EH (cell line): ENCODE data around the gene MAGI2.

ENCODE experiments used
- DNase-seq: peaks from one replicate; pipeline ENCODE4 v3.0.0-alpha.2; 2015; ENCODE audit warnings: low read depth

MAGI2 gene

DNA sequence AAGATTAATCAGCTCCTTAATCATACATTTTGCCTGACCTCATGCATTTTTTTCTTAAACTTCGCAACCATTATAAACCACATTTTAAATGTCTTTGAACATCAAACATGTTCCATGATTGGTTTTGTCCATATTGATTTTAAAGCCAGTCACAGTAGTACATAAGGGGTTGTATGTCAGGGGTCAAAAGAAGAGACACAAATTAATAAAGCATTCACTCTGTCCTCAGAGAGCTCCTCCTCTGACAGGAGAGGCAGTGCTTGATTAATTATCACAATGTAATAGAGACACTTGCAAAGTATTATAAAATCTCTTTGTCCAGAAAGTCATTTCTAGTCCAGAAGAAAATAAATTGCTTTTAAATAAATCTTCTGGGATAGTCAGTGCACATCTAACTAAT lies 195.5 kb downstream of the MAGI2 start:
- DNase-seq, result no peak

- no peak for DNase-seq
Observed at GRCh38 chr7:79245623-79246249, 207.7 kb downstream of the MAGI2 start.

DNA sequence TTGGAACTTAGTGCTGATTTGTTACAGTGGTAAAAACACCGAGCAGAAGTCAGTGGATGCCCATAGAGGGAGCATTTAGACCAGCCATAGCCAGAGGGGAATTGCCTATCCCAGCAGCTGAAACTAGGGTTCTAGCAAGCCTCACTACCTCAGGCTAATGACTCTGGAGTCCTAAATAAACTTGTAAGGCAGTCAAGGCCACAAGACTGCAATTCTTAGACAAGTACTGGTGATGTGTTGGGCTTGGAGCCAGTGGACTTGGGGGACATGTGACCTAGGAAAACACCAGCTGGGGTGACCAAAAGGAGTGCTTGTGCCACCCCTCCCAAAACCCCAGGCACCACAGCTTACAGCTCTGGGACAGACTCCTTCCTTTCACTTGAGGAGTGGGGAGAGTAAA lies 209.0 kb downstream of the MAGI2 start:
- no peak for DNase-seq

DNA sequence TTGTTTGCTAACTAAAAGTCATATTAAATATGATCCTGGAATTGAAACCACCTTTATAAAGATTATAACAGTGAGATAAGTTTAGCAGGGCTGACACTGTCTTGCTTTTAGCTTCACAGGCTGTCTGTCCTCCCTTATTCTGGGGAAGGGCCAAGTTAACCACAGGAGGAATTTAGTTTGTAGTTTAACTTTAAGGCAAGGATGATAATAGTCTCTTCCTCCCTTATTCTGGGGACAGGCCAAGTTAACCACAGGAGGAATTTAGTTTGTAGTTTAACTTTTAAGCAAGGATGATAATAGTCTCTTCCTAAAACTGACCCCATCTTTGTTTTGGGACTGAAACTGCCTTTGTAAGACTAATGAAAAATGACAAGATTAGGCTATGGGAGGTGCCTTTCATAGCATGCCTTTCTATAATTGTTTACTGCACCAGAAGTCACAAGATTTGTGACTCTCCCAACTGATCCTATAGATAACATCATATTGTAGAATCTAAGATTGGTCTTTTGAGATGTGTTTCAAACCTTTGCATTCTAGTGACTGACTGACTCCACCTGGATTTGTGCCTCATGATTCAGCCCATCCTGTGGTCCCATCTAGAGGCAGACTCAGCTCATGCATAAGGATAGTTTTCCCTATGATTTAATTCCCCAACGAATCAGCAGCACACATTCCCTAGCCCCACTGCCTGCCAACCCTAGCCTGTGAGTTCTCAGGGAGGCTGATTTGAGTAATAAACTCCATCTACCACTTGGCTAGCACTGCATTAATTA lies 212.0 kb downstream of the MAGI2 start:
- DNase-seq, result peak; percentile 95

DNA sequence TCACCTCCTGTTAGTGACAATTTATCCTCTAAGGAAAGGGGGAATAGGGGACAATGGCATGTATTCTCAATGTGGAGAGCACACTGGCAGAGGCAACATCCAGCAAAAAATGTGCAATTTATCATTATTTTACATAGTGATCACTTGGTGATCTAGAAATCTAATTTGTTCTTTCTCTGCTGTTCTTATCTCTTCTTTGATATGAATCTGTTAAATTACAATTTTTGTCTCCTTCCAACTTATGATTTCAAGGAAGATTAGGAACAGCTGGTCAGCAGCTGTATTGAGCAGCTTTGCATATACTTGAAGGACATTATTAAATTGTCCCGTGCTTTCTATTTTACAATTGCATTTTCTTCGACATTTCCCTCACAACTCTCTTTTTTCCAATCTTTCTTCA lies 213.1 kb downstream of the MAGI2 start:
- DNase-seq, result no peak

GRCh38 chr7:79236352-79237028 lies 217.0 kb downstream of the MAGI2 start:
- peak; percentile 14 for DNase-seq

- DNase-seq, result peak; percentile 67
Observed at GRCh38 chr7:79227044-79227443, 226.4 kb downstream of the MAGI2 start.

- no peak for DNase-seq
Observed at GRCh38 chr7:79221211-79221610, 232.3 kb downstream of the MAGI2 start.

DNA sequence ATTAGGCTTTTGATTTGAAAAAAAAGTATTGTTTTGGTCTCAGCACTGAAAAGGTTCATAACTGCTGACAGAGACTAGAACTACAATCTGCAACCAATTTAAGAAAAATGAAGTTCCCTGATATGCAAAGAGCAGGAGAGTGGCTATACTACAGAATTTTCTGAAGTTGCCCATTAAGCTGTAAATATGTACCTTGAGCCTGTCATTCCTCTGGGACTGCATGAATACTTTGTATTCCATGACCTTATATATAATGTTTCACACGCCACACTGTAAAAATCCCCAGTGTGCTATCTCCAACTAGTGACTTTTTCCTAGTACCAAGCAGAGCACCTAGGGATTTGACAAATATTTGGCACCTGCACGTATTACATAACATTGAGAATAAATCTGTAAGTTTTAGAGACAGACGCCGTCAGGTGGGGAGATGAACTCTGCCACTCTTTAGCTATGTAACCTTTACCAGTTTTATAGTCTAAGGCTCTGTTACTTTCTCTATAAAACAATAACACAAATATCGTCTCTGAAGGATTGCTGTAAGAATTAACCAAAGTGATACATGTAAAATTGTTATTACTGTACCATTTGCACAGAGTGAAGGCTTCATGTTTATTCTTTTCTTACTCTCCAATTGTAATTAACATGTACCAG lies 235.4 kb downstream of the MAGI2 start:
- no peak for DNase-seq

- peak; percentile 55 for DNase-seq
Observed at GRCh38 chr7:79217468-79217867, 236.0 kb downstream of the MAGI2 start.

- no peak for DNase-seq
Observed at GRCh38 chr7:79216236-79216635, 237.2 kb downstream of the MAGI2 start.

DNA sequence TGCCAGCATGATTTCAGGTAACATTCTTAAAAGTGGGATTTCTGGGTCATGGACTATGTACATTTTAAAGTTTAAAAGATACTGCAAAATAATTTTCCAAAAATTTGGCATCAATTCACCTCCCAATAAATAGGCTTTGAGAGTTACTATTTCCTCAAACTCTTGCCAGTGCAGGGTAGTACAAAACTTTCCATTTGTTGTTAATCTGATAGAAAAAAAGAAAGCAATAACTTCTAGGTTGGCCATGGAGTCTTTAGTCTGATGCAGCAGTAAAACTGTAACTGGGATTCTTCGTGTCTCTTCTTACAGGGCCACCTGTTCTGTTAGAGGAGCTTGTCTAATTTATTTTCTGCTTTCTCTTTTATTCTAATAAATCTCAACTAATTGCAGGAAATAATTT lies 241.1 kb downstream of the MAGI2 start:
- DNase-seq, result no peak

GRCh38 chr7:79211724-79212123 lies 241.7 kb downstream of the MAGI2 start:
- no peak for DNase-seq

GRCh38 chr7:79199961-79200360 lies 253.5 kb downstream of the MAGI2 start:
- peak; percentile 47 for DNase-seq

DNA sequence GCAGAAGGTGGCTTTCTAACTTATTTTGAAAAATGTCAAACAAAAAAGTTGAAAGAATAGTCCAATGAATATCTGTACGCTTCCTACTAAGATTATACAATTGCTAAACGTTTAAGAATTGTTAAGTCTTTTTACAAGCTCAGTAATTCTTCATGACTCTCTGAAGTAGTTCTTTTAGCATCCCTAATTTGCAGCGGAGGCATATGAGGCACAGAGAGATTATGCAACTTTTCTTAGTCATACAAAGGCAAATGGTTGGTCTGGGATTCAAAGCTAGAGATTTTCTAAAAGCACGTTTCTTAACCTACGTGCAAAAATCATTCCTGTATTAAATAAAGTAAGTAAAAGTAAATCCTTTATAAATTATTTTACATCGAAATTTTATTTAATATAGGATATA lies 254.2 kb downstream of the MAGI2 start:
- DNase-seq, result peak; percentile 39

DNA sequence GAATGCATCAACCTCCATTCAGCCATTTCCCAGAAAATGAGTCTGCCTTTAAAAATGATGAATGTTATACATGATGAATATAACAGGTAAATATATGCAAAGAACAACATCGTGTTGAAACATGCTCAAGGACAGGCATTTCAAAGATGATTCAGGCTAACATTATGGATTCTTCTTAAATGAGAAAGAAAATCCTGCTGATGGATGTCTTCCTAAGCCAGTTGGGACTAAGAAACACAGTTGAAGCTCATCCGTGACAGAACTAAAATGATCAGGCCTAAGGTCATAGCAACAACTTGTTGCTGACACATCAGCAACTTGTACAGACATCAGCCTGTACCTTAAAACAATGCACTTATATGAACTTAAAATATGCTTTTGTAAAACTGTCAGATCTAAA lies 267.9 kb downstream of the MAGI2 start:
- no peak for DNase-seq

DNA sequence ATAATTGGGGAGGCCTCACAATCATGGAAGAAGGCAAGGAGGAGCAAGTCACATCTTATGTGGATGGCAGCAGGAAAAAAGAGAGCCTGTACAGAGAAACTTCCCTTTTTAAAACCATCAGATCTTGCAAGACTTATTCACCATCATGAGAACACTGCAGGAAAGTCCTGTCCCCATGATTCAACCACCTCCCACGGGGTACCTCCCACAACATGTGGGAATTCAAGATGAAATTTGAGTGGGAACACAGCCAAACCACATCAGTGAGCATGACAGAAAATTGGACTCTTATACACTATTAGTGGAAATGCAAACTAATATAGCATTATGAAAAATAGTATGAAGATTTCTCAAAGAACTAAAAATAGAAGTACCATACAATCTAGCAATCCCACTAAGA lies 271.2 kb downstream of the MAGI2 start:
- peak; percentile 71 for DNase-seq

GRCh38 chr7:79180533-79180932 lies 272.9 kb downstream of the MAGI2 start:
- DNase-seq, result no peak

- peak; percentile 64 for DNase-seq
Observed at GRCh38 chr7:79176859-79177477, 276.5 kb downstream of the MAGI2 start.

DNA sequence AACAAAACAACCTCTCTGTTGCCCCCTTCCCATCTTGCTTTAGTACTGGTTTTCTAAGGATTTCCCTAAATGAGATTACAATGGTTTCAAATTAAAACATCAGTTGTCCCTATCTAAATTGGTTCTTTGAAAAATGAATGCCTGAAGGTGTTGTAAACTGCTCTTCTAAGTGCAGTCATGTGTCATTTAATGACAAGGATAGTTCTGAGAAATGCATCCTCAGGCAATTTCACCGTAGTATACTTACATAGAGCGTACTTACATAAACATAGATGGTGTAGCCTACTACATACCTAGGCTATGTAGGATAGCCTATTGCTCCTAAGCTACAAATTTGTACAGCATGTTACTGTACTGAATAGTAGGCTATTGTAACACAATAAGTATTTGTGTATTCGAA lies 278.1 kb downstream of the MAGI2 start:
- DNase-seq, result no peak

GRCh38 chr7:79165225-79165624 lies 288.2 kb downstream of the MAGI2 start:
- DNase-seq, result no peak

GRCh38 chr7:79159040-79159664 lies 294.3 kb downstream of the MAGI2 start:
- DNase-seq, result no peak
